HepG2 (cell line): ENCODE data around the gene USP17L24. TPM values are rescaled to one million over a fixed set of nuclear protein-coding genes. Genes with fewer than 3 reads are reported as not detected.
"Not testable (repeated sequence)": the region's sequence is repeated elsewhere in the genome, so short reads cannot be mapped to it uniquely, and the experiment has no call there.

Source experiments
- ATAC-seq: fragments of 200-7000 bp; cut with Tn5 transposase; 3 replicates; pipeline ENCODE4 v1.9.1; 2020; ENCODE audit warnings: mild to moderate bottlenecking, moderate library complexity
- BruUV-seq: library from RNA; stranded (reverse); fragments of 400-500 nt; replicated peaks from 2 replicates; lab custom pipeline; 2021; lab: Mats Ljungman, UMichigan
- CTCF ChIA-PET: fragments of 300-600 bp; formaldehyde crosslinking; extraction: SDS; loops from one replicate; lab custom pipeline; 2021; ENCODE audit warnings: low total read pairs, inconsistent platforms, low intra/inter-chr PET ratio; lab: Yijun Ruan, JAX
- POLR2A ChIA-PET: fragments of 350-600 bp; sonication (Branson Sonifier 250); formaldehyde crosslinking; loops from one replicate; lab custom pipeline; 2020; ENCODE audit warnings: antibody characterized with exemption, inconsistent platforms; lab: Yijun Ruan, JAX
- DNase-seq: peaks from one replicate; pipeline ENCODE4 v3.0.0-alpha.2; 2015; ENCODE audit warnings: low spot score
- FAIRE-seq: peaks from 3 replicates; lab custom pipeline; 2011; peaks lifted over from hg19 to GRCh38; lab: Jason Lieb, UNC
- H2AFZ ChIP-seq: one replicate; pipeline ENCODE4 v1.6.1; 2011; ENCODE audit warnings: low read length, inconsistent platforms
- H3K27ac ChIP-seq: fragments of 300-600 bp; 3 replicates; pipeline ENCODE4 v1.8.0; 2011; ENCODE audit warnings: mixed run types, mild to moderate bottlenecking, mixed read lengths, low read length, inconsistent platforms; ENCODE audit not compliant: insufficient read depth; ENCODE audit errors: extremely low read length
- H3K27me3 ChIP-seq, 2 experiments: fragments of 200-600 bp in 1 of 2; 2 replicates in 1 of 2; 3 replicates in 1 of 2; pipeline versions ENCODE4 v1.6.0 to v1.8.0; 2011; ENCODE audit warnings: low read length in 2 of 2, mild to moderate bottlenecking in 2 of 2, moderate library complexity in 2 of 2, inconsistent platforms in 1 of 2; ENCODE audit not compliant: insufficient read depth in 2 of 2, control insufficient read depth in 1 of 2
- H3K36me3 ChIP-seq, 2 experiments: fragments of 200-600 bp in 1 of 2; replicated peaks in 1 of 2; 2 replicates in 1 of 2; 3 replicates in 1 of 2; pipeline versions ENCODE4 v1.5.1 to v1.8.0; 2011; ENCODE audit warnings: low read length in 2 of 2, inconsistent platforms in 1 of 2; ENCODE audit not compliant: insufficient read depth in 2 of 2, control insufficient read depth in 1 of 2
- H3K4me1 ChIP-seq: 2 replicates; pipeline ENCODE4 v1.5.1; 2012; ENCODE audit warnings: low read length, inconsistent platforms; ENCODE audit not compliant: insufficient read depth
- H3K4me2 ChIP-seq: 2 replicates; pipeline ENCODE4 v1.6.0; 2011; ENCODE audit warnings: low read depth, low read length, inconsistent platforms
- H3K4me3 ChIP-seq, 3 experiments: fragments of 200-600 bp in 1 of 3; sonication (generic), shearing (Covaris generic) in 1 of 3; replicated peaks in 1 of 3; 2 replicates each; pipeline ENCODE4 v1.5.1; 2011 to 2016; ENCODE audit warnings: low read length in 3 of 3, inconsistent platforms in 2 of 3, low read depth in 2 of 3, mild to moderate bottlenecking in 2 of 3, control low read depth in 1 of 3, mixed read lengths in 1 of 3; ENCODE audit not compliant: insufficient read depth in 1 of 3
- H3K79me2 ChIP-seq: one replicate; pipeline ENCODE4 v1.6.1; 2011; ENCODE audit warnings: low read length, inconsistent platforms; ENCODE audit not compliant: insufficient read depth
- H3K9ac ChIP-seq: 2 replicates; pipeline ENCODE4 v1.6.0; 2011; ENCODE audit warnings: mild to moderate bottlenecking, low read depth, low read length, inconsistent platforms; ENCODE audit not compliant: insufficient read depth
- H3K9me3 ChIP-seq: 2 replicates; pipeline ENCODE4 v1.5.1; 2012; ENCODE audit warnings: mild to moderate bottlenecking, low read length
- H4K20me1 ChIP-seq: 2 replicates; pipeline ENCODE4 v1.6.0; 2011; ENCODE audit warnings: inconsistent platforms, mild to moderate bottlenecking, low read length, moderate library complexity; ENCODE audit not compliant: insufficient read depth
- NR3C1 ChIP-seq: sonication (generic); formaldehyde crosslinking; IDR thresholded peaks from 2 replicates; pipeline ENCODE4 v1.4.0; 2020; ENCODE audit warnings: missing genetic modification reagents
- RXRA ChIP-seq: sonication (generic); formaldehyde crosslinking; IDR thresholded peaks from 2 replicates; pipeline ENCODE4 v1.5.1; 2020; ENCODE audit warnings: missing genetic modification reagents
- ZNF768 ChIP-seq: sonication (generic); formaldehyde crosslinking; IDR thresholded peaks from 2 replicates; pipeline ENCODE4 v1.4.0; 2020; ENCODE audit warnings: missing genetic modification reagents
- WGBS: methylation state at CpG from one replicate; pipeline ENCODE4 v1.1.6; 2017; ENCODE audit warnings: low lambda C conversion rate; 5-methylcytosine and 5-hydroxymethylcytosine counted together
- in situ Hi-C: cut with HindIII; loops from 2 replicates; pipeline ENCODE4 v1.10.0; 2017; ENCODE audit warnings: low pct_unique_long_range_greater_than_20kb; ENCODE audit not compliant: extremely low pct_ligation_motif_present
- intact Hi-C: fragments of 100-400 bp; cut with micrococcal nuclease; formaldehyde crosslinking; loops from one replicate; pipeline ENCODE4 v1.10.0; 2022; ENCODE audit not compliant: unreplicated experiment
- polyA plus RNA-seq, 8 experiments: library from polyadenylated mRNA; depleted of rRNA in 3 of 8; stranded (reverse) in 7 of 8; unstranded in 1 of 8; fragments of >200 nt; fragmentation: Illumina TruSeq in 4 of 8; extraction: Trizol in 4 of 8; gene quantifications; 2 replicates each; pipeline versions ENCODE4 v1.2.1 to v1.2.3, GENCODE V29; 2011 to 2016; ENCODE audit warnings: low read depth in 4 of 8, missing spikeins in 1 of 8, mixed read lengths in 1 of 8; ENCODE audit not compliant: insufficient read depth in 1 of 8
- total RNA-seq, 5 experiments: library from RNA; depleted of rRNA; stranded (reverse); fragments of >200 nt; fragmentation: Illumina TruSeq; extraction: Trizol; gene quantifications; 2 replicates each; pipeline ENCODE4 v1.2.3, GENCODE V29; 2016; ENCODE audit warnings: low read depth in 1 of 5

USP17L24 gene
- total and polyA plus RNA-seq, 2 of the 13 experiments (the other 11 are each of a cell fraction or from before 2014, with no cell fraction given): not detected

DNA sequence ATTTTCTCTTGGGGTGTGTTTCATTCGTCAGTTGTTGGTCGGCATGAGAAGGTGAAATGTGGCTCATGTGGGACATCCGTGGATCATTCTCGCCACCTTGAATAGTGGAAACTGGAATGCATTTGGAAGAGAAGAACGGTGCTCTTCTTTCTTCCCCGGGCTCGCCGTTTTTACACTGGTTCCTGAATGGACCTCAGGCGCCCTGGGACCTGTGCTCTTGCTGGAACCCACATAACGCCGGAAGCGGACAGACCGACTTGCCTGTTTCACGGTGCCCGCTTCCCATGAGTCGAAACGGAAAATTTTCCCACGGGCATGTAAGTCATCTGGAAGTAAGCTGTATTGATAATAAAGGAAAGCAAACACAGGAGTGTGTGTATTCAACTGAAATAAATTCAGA lies 25.9 kb downstream of the USP17L24 start:
- WGBS: 47% methylated on average over 16 of the region's 18 CpGs
- H3K9me3 ChIP-seq, H3K9ac ChIP-seq, in situ Hi-C loops, H3K36me3 ChIP-seq, H3K79me2 ChIP-seq, FAIRE-seq, BruUV-seq, H2AFZ ChIP-seq, H3K27me3 ChIP-seq, H3K4me3 ChIP-seq, CTCF ChIA-PET, H3K4me2 ChIP-seq, H4K20me1 ChIP-seq, ATAC-seq, H3K4me1 ChIP-seq, H3K27ac ChIP-seq, DNase-seq, intact Hi-C loops, POLR2A ChIA-PET: not testable (repeated sequence)
- TF ChIP-seq NR3C1 (CRISPR knock-in tag) (0 out of 2 replicates have a peak, but pooled peaks have one; percentile 76), RXRA (CRISPR knock-in tag) (0 out of 2 replicates have a peak, but pooled peaks have one; percentile 28), ZNF768 (CRISPR knock-in tag) (peak; percentile 33; the same call in 1 of the 2 replicates)

DNA sequence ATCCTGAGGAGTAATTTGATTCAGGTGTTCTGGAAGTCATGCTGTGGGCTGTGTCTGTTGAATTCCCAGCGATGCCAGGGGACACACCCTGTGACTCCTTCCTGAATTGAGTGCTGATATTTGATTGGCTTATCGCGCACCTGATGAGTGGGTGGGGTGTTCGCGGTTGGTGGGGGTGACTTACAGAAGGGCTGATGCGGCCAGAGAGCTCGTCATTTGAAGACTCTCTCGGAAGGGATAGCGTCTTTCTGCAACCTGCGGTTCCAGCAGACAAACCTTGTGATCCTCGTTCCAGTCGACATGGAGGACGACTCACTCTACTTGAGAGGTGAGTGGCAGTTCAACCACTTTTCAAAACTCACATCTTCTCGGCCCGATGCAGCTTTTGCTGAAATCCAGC lies 28.4 kb downstream of the USP17L24 start, which contains the start of gene USP17L29:
TSS of gene USP17L29 (plus strand) at position 301 of the 400 bp plus-strand sequence. CDS start at position 301, 0 bp downstream.
- POLR2A ChIA-PET, H3K9me3 ChIP-seq, CTCF ChIA-PET, DNase-seq, H3K27ac ChIP-seq, in situ Hi-C loops, H3K27me3 ChIP-seq, H3K36me3 ChIP-seq, FAIRE-seq, H3K79me2 ChIP-seq, H2AFZ ChIP-seq, H3K9ac ChIP-seq, BruUV-seq, H4K20me1 ChIP-seq, H3K4me1 ChIP-seq, H3K4me2 ChIP-seq, intact Hi-C loops, H3K4me3 ChIP-seq, ATAC-seq: not testable (repeated sequence)
- WGBS: no CpG with 5 or more reads among the region's 15 CpGs

DNA sequence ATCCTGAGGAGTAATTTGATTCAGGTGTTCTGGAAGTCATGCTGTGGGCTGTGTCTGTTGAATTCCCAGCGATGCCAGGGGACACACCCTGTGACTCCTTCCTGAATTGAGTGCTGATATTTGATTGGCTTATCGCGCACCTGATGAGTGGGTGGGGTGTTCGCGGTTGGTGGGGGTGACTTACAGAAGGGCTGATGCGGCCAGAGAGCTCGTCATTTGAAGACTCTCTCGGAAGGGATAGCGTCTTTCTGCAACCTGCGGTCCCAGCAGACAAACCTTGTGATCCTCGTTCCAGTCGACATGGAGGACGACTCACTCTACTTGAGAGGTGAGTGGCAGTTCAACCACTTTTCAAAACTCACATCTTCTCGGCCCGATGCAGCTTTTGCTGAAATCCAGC lies 37.9 kb downstream of the USP17L24 start, which contains the start of gene USP17L30:
TSS of gene USP17L30 (plus strand) at position 301 of the 400 bp plus-strand sequence. CDS start at position 301, 0 bp downstream.
- H3K4me2 ChIP-seq, H3K4me1 ChIP-seq, intact Hi-C loops, in situ Hi-C loops, FAIRE-seq, H3K9ac ChIP-seq, ATAC-seq, H3K27me3 ChIP-seq, H2AFZ ChIP-seq, H3K79me2 ChIP-seq, H3K4me3 ChIP-seq, H4K20me1 ChIP-seq, CTCF ChIA-PET, H3K27ac ChIP-seq, DNase-seq, BruUV-seq, POLR2A ChIA-PET, H3K9me3 ChIP-seq, H3K36me3 ChIP-seq: not testable (repeated sequence)
- no CpG with 5 or more reads among the region's 15 CpGs for WGBS
